GM19468 (cell line): Measurements from ENCODE around the gene ALOX12B.

ENCODE experiments used
- ATAC-seq: cut with Tn5 transposase; IDR thresholded peaks from one replicate; pipeline ENCODE4 v1.9.1; 2021; ENCODE audit warnings: mild to moderate bottlenecking, moderate library complexity, moderate number of reproducible peaks; ENCODE audit not compliant: unreplicated experiment; ENCODE audit errors: extremely low read depth

Gene ALOX12B

GRCh38 chr17:8087075-8087951 is at the start of gene ALOX12B:
ALOX12B (minus strand) TSS chr17:8087716; CDS start chr17:8087442, 274 bp downstream.
- ATAC-seq = no peak

GRCh38 chr17:8133941-8134340 is 46.4 kb upstream of the ALOX12B start:
- ATAC-seq = no peak

- no peak for ATAC-seq
Observed at GRCh38 chr17:8133399-8133798, 45.9 kb upstream of the ALOX12B start.

- ATAC-seq = no peak
Observed at GRCh38 chr17:8131844-8132441, 44.4 kb upstream of the ALOX12B start.

GRCh38 chr17:8128125-8128784 is 40.7 kb upstream of the ALOX12B start:
- no peak for ATAC-seq

- no peak for ATAC-seq
Observed at GRCh38 chr17:8126491-8127066, 39.1 kb upstream of the ALOX12B start.

- ATAC-seq = no peak
Observed at GRCh38 chr17:8125947-8126490, 38.5 kb upstream of the ALOX12B start.

- ATAC-seq = no peak
Observed at GRCh38 chr17:8125154-8125946, 37.8 kb upstream of the ALOX12B start.

GRCh38 chr17:8124350-8125153 is 37.0 kb upstream of the ALOX12B start:
- ATAC-seq = no peak

GRCh38 chr17:8123695-8124349 is 36.3 kb upstream of the ALOX12B start, which contains the start of gene HES7:
HES7 (minus strand) TSS chr17:8124106; CDS start chr17:8124084, 22 bp downstream.
- ATAC-seq = no peak

GRCh38 chr17:8122924-8123694 is 35.6 kb upstream of the ALOX12B start:
- no peak for ATAC-seq

GRCh38 chr17:8122422-8122923 is 35.0 kb upstream of the ALOX12B start:
- no peak for ATAC-seq

- no peak for ATAC-seq
Observed at GRCh38 chr17:8121681-8122421, 34.3 kb upstream of the ALOX12B start.

- ATAC-seq = no peak
Observed at GRCh38 chr17:8121407-8121680, 33.8 kb upstream of the ALOX12B start.

- ATAC-seq = no peak
Observed at GRCh38 chr17:8120520-8121406, 33.2 kb upstream of the ALOX12B start.
